GM21360 (cell line): ENCODE measurements around the gene CXCR5.

Source experiments
- ATAC-seq: cut with Tn5 transposase; IDR thresholded peaks from one replicate; pipeline ENCODE4 v1.9.1; 2021; ENCODE audit warnings: mild to moderate bottlenecking, moderate library complexity; ENCODE audit not compliant: unreplicated experiment

Gene CXCR5

DNA sequence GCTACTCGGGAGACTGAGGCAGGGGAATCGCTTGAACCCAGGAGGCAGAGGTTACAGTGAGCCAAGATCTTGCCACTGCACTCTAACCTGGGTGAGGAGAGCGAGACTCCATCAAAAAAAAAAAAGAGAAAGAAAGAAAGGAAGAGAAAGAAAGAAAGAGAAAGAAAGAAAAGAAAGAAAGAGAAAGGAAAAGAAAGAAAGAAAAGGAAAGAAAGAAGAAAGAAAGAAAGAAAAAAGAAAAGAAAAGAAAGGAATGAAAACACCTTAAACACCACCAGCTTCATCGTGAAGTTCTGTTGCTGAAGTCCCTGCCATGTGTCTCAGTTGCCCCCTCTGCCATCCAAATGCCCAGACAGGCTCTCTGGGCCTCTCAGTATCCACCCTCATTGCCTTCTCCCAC lies 9.9 kb upstream of the CXCR5 start:
- ATAC-seq = no peak

DNA sequence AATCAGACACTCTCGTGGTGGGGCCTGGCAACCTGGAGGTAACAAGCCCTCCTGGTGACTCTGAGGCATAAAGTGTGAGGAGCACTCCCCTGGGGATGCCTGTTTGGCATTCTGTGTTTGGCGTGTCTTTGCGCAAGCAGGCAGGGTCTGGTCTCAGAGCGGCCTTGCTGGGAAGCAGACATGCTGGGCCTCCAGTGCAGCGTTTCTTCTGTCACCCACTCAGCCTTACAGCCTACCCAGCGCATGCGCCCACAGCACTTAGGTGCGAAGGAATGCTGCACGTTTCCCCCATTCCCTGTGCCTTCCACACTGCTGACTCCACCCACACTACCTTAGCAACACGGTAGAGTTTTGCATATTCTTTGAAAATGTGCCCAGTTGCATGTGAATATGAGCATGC lies 7.4 kb upstream of the CXCR5 start:
- no peak for ATAC-seq

DNA sequence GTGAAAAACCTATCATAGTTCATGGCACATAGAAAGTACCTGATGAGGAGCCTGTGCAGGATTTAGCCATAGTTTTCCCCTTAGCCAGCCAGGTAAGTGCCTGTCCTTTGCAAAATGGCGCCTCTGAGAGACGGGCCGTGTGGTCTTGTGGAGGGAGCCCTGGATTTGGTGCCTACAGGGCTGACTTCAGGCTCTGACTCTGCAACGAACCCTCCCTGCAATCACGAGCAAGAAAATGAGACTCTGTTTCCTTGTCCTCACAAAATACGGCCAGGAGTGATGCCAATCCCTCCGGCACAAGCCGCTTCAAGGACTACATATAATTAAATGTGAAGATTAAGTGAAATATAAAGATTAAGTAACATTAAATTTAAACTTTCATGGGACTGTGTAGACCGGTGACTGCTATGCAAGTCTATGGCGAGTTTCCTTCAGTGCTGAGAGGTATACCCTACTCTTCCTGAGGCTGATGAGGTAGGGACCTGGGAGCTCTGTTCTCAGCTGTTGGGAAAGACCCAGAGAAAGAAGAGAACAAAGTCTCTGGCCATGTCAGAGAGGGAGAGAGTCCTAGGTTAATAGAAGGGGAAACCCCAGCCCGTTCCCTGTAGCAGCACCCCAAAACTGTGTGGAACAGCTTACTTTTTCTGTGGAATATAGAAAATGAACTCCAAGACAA lies 6.1 kb upstream of the CXCR5 start:
- no peak for ATAC-seq

DNA sequence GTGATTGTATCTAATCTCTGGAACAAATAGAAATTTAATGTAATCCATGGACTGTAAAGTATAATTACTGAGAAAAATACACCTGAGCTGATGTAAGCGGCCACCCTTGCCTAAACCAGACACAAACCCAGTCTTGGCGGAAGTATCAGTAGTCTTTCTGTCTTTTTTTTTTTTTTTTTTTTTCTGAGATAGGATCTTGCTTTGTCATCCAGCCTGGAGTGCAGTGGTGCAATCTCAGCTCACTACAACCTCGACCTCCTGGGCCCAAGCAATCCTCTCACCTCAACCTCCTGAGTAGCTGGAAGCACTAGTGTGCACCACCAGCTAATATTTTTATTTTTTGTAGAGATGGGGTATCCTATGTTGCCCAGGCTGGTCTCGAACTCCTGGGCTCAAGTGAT lies 5.5 kb upstream of the CXCR5 start:
- no peak for ATAC-seq

DNA sequence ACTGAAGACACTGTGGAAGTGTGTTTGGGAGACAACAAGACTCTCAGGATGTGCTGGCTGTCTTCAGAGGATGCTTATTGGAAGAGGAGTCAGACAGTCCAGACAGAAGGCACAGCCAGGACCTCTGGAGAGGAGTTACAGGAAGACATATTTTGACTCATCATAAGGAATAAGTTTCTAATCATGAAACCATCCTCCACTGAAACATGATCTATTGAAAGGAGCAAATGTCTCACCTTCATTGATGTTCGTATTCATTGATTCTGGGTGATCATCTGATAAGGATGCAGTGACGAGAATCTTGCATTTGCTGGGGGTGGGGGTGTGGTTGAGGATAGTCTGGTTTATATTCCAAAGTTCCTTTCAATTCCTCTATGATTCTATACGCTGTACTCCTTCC lies 2.5 kb upstream of the CXCR5 start:
- ATAC-seq = no peak

DNA sequence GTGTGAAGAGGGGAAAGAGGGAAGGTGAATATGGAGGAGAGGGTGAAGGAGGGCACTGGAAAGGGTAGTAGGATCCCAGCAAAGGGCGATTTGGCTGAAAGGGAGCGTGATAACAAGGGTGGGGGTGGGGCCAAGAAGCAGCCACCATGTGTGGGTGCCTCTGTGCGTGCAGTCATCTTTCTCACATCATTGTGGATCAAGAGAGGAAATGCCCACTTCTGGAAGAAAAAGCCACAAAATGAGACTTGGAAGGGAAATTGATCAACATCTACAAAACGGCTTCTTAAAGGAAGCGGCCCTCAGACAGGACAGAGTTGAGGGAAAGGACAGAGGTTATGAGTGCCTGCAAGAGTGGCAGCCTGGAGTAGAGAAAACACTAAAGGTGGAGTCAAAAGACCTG lies 1.2 kb upstream of the CXCR5 start:
- ATAC-seq = no peak

DNA sequence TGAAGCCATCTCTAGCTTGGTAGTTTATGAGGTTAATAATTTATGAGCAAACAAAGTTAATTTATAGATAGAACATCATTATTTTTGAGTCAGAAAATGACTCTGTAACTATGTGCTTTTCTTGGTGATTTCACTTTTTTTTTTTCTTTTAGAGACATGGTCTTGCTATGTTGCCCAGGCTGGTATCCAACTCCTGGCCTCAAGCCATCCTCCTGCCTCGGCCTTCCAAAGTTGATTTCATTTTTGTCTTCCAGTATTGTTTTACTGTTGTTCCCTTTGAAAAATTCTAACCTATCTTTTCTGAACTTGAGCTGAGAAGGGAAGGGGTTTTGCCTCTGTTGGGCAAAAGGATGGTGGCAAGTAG lies 706 bp upstream of the CXCR5 start:
- ATAC-seq = no peak

DNA sequence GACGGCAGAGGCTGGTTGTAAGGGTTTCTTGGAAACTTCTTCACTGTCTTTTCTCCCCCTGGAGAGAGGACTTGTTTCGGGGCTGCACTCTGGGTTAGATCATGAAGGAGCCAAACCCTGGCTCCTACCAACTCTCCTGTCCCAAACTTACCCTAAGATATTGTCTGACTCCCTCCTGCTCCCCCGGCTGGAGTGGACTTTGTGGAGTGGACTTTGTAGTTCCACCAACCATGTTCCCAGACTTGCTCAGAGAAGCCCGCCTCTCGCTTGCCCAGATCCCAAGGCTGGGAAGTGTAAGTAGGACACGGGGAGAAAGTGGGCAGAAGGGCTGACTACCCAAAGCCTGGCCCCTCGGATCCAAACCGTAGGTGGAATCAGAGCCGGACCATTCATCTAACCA lies 1.2 kb downstream of the CXCR5 start:
- ATAC-seq = no peak

DNA sequence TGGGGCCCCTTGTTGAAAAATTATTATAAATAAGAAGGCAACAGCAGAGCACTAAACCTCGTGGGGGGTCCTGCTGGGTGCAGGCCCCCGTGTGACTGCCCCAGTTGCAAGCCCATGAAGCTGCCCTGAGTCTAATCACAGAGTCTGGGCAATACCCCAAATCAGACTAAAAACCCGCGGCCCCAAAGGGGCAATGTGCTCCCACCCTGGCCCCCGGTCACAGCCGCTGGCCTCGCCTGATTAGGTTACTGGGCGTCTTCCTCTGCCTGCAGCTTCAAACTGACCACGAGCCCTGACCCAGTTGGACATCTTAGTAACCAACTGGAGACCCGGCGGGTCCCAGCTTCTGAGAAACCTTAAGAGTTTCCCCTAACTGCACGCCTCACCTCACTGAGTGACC lies 1.6 kb downstream of the CXCR5 start:
- ATAC-seq = no peak

DNA sequence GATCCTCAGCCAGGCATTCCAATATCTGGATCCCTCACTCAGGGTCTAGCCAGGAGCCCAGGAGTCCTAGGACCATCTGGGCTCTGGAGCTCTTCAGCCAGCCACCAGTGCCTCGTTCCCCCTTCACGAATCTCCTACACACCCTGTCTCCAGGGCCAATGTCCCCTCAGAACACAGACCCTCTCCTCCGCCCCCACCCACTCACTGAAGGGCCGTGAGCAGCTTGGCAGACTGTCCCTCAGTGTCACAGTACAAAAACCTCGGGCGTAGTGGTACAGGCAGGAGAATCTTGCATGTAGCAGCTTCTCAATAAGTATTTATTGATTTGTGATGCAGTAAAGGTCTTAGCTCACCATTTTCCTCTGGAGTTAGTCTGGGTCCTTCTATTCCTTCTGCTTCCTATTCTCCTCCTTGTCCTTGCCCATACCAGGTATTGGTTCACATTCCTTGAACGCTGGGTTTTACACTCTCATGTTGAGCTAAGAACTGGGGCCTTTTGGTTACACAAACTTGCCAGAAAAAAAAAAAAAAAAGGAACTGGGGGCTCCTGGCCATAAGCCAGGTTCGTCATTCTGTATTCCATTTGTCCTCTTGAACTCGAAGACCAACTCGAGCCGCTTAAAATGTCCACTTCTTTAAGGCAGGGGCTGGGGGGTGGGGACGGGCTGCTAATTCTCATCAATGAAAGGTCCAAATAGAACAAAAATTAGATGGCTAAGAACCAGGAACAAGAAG lies 2.3 kb downstream of the CXCR5 start:
- no peak for ATAC-seq

DNA sequence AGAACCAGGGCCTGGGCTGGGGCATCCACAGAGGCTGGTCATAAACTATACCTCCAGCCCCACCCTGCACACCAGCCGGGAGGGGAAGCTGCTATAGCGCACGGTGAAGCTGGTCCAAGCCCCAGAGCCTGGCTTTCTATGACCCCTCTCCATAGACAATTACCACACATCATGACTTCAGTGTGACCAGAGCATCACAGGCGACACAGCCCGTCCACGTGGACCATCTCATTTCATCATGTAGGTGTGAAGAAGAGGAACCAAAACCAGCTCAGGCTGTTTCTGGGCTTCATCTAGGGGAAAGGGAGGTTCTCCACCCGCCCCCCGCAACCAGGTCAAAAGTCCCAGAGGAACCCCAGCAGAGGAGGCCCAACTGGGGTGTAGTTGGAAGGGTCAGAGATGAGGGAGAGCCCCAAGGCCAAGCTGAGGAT lies 3.0 kb downstream of the CXCR5 start:
- ATAC-seq = no peak

DNA sequence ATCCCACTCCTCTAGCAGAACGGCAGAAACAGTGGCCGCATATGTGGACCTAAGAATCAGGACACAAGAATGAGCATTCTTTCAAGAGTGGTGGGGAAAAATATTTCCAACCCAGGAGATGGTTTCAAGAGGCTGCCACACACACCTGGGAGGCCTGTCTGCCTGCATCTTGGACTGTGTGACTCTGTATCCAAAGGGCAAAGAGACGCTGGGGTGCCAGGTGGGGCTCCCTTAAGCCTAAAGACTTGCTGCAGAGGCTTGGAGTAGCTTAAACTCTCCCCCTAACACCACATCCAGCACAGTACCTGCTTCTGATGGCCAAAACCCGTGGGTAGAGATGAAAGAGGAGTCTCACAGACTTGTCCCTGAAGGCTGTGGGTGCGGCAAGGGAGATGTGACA lies 3.5 kb downstream of the CXCR5 start:
- no peak for ATAC-seq

DNA sequence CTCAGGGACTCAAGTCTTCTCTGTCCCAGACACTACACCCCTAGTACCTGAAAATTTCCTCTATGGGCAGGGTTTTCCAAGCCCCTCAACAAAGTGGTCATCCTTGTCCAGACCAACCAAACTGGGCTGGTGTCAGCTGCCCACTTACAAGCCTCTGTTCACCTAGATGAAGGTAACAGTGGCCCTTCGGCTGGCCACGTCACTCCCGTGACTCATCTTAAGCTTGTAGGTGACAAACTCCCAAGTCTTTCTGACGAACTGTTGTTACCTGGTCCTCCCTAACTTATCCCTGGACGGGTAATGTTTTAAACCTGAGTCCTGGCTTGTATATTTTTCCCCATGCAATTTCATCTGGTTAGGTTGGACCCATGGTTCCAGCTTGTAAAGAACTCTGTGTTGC lies 4.7 kb downstream of the CXCR5 start:
- ATAC-seq = no peak

DNA sequence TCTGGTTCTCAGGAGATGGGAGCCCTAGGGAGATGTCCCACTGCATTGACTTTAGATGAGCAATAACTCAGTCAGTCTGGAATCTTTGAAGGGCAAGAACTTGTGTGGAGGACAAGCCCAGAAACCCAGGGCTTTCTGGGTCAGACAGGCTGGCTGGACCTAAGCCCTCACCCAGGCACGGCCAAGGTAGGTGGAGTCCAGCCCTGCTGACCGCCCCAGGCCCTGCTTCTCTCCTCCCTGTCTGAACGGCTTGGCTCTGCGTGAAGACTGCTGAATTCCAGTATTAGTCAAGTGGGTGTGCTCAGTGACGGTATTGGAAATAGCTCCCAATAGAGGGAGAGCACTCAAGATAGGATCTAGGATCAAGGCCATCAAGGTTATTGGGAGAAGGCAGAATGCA lies 6.1 kb downstream of the CXCR5 start:
- ATAC-seq = no peak

DNA sequence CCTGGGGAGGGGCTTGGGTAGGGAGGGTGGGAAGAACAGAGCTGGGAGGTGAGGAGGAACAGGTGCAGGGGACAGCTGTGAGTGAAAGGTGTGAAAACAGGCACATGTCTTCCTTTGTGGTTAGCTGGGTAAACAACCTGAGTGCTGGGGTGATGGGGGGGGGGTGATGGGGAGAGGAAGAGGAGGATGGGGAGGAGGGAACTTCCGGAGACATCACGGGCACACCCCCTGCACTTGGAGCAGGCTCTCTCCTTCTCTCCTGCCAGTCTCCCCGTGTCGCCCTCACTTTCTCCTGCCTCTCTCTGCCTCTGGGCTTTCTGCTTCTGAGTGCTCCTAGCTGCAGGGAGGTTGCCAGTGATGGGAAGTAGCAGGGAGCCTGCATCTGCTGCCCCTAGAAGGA lies 8.8 kb downstream of the CXCR5 start:
- ATAC-seq = no peak

DNA sequence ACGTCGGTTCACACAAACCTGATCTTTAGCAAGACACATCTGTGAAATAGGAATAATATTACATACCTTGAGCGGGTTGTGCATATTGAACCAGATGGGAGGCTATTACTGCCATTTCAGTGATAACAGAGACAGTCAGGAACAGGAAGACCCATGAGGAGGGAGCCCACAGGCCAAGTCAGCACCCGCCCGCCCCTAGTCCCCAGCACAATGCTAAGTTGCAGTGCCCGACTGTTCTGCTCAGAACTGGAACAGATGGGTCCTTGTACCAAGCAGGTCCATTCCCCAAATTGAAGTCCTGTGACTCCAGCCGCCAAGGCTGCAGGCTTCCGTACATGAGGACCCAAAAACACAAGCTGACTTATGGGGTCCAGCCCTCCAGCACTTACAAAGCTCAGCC lies 9.3 kb downstream of the CXCR5 start:
- no peak for ATAC-seq

DNA sequence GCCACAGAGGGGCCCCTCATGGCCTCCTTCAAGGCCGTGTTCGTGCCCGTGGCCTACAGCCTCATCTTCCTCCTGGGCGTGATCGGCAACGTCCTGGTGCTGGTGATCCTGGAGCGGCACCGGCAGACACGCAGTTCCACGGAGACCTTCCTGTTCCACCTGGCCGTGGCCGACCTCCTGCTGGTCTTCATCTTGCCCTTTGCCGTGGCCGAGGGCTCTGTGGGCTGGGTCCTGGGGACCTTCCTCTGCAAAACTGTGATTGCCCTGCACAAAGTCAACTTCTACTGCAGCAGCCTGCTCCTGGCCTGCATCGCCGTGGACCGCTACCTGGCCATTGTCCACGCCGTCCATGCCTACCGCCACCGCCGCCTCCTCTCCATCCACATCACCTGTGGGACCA lies 10.0 kb downstream of the CXCR5 start:
- ATAC-seq = no peak

DNA sequence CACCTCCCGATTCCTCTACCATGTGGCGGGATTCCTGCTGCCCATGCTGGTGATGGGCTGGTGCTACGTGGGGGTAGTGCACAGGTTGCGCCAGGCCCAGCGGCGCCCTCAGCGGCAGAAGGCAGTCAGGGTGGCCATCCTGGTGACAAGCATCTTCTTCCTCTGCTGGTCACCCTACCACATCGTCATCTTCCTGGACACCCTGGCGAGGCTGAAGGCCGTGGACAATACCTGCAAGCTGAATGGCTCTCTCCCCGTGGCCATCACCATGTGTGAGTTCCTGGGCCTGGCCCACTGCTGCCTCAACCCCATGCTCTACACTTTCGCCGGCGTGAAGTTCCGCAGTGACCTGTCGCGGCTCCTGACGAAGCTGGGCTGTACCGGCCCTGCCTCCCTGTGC lies 10.5 kb downstream of the CXCR5 start:
- no peak for ATAC-seq

DNA sequence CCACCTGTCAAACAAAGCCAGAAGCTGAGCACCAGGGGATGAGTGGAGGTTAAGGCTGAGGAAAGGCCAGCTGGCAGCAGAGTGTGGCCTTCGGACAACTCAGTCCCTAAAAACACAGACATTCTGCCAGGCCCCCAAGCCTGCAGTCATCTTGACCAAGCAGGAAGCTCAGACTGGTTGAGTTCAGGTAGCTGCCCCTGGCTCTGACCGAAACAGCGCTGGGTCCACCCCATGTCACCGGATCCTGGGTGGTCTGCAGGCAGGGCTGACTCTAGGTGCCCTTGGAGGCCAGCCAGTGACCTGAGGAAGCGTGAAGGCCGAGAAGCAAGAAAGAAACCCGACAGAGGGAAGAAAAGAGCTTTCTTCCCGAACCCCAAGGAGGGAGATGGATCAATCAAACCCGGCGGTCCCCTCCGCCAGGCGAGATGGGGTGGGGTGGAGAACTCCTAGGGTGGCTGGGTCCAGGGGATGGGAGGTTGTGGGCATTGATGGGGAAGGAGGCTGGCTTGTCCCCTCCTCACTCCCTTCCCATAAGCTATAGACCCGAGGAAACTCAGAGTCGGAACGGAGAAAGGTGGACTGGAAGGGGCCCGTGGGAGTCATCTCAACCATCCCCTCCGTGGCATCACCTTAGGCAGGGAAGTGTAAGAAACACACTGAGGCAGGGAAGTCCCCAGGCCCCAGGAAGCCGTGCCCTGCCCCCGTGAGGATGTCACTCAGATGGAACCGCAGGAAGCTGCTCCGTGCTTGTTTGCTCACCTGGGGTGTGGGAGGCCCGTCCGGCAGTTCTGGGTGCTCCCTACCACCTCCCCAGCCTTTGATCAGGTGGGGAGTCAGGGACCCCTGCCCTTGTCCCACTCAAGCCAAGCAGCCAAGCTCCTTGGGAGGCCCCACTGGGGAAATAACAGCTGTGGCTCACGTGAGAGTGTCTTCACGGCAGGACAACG lies 11.7 kb downstream of the CXCR5 start:
- ATAC-seq = peak; percentile 58

DNA sequence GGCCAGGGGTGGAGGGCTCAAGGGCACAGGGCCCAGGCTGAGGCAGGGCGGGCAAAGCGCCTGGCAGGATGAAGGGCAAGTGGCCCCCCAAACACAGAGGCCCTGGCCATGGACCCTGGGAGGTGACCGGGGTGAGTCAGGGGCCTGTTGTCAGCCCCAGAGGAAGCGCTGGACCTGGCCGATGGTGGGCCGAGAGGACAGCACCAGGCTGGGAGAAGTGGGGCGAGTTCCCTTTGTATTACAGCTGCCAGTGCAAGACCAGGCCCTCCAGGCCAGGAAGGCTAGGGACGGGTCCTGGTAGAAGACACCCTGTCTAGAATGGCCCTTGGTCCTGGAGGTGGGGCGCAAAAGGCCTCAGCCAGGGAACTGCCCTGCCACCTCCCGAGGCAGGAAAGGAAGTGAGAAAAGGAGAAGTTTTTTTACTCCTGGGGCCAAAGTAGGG lies 12.8 kb downstream of the CXCR5 start:
- ATAC-seq = no peak

DNA sequence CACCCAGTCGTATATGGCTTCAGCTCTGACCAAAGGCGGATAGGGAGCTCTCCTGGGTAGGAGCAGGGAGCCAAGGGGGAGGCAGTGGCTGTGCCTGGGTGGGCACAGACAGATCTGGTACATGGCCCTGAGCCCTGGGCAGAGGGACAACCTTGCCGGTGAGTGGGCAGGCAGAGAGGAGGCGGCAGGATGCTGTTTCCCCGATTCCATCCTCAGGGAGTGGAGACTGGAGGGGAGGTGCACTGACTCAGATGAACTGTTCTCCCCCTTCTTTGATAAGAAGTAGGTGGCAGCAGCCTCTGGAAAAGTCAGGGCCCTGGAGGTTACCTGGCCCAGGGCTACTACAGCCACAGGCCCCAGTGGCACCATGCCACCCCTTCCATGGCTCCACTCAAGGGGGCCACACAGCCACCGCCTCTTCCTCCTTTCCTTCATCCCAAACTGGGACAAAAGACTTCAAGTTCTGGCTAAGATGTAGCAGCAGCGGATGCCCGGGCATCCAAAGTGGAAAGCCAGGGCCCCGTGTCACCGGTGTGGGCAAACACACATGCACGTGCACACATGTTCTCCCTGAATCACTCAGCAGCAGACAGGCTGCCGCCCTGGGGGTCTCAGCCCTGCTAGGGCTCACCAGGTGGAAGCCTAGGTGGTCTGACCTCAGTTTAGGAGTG lies 13.4 kb downstream of the CXCR5 start:
- ATAC-seq = no peak
